SKM-1 (cell line): ENCODE data around the gene SSBP3.
"Not testable (repeated sequence)": the region's sequence is repeated elsewhere in the genome, so short reads cannot be mapped to it uniquely, and the experiment has no call there.

Source experiments
- DNase-seq: peaks from one replicate; lab custom pipeline; 2025; ENCODE audit not compliant: unreplicated experiment; lab: John Stamatoyannopoulos, UW

Gene SSBP3

DNA sequence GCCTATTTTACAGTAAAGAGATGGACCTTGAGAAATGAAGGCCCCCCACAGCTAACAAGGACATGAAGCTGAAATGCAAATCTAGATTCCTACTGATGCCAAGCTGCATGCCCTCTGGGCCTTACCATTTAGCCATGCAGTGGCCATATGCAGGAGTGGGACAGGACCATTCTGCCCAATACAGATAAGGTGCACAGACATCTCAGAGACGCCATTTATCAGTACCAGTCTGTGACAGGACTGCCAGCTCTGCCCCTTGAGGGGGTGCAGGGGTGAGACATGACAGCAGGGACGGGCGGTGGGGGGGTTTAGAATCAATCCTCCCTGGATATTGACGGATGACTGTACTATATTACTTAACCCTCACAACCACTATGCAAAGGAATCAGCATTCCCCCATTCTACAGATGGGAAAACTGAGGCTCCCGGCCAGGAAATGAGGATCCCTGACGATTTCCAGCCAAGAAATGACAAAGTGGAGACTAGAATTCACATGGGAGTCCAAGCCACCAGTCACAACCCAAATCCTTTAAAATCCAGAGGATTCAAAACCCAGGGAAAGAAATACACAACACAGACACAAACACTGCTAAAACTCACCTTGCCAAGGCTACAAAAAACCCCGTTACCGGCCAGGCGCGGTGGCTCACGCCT, 10.8 kb downstream of the SSBP3 start:
- no peak for DNase-seq

DNA sequence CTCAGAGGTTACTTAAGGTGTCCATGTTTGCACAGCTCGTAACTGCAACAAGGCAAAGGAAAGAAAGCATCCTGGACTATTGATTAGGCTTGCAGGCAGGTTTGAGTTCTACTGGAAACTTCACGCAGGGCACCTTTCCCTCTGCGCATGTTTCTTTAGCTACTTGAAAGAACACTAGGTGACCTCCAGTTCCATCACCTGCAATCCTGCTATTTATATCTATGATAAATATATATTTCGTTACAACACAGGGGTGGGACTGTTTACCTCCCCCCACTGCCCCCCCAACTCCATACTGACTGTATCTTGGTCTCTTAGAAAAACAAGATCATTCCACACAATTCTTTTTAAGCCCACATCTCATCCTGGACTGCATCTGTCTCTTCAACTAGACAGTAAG, 12.1 kb downstream of the SSBP3 start:
- DNase-seq = no peak

DNA sequence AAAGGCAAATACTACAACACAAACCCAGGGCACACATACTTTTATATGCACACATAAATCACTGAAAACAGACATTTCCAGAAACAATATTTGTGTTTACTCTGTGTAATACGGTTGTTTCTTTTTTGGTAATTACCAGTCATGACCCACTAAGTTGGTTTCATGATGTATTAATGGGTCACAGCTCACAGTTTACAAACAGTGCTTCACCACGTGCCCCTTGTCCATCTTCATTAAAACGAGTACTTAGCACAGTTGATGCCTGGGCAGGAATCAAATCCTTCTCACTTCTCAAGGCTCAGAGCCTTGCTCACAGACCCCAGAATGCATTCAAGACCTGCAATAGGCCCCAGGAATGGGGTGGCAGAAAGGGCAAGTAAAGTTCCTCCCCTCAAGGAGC, 13.8 kb downstream of the SSBP3 start:
- DNase-seq = no peak

DNA sequence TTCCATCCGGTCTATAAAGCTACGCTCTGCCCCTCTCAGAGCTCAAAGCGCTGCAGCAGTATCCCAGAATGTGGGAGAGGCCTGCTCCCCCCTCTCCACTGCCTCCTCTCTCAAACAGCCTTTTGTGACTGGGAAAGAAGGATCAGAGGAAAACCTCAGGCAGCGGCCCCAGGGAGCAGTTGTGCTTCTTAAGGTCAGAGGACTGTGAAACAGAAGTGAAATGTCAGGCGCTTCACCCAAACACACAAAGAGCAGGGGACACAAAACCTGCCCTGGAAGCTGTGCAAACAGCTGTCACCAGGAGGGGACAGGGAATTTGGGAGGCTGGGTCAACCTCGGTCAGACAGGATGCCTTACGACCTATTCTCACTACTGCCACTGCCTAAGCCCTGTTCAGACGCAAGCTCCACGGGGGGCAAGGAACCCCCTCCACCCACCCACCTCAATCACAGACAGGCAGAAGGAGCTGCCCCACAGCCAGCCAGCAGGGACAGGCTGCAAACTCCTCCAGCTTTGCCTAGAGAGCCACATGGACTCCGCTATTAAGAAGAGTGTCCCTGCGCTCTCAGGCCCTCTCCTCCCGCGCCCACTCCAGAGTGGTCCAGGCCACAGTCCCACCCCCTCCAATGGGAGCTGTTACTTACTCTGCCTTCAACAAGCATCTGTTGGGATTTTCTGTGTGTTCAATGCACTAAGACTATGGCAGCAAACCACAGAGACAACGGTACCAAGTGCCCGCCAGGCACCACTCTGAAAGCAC, 14.6 kb downstream of the SSBP3 start:
- DNase-seq = no peak

DNA sequence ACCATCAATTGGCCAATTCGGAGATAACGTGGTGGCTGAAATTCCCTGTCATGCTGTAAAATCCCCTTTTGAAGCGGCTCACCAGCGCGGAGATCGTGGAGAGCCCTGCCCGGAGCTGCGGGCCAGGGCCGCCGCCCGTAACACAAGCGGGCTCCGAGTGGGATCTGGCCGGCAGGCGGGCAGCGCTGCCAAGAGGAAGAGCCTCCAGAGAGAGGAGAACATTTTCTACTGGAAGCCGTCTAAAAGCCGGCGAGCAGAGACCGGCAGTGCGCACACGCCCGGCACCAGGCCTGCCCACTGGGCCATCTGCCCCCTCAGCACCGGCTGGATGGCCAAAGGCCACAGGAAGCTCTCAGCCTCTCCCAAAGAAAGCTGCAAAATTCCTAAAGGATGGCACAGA, 15.5 kb downstream of the SSBP3 start:
- DNase-seq = no peak

DNA sequence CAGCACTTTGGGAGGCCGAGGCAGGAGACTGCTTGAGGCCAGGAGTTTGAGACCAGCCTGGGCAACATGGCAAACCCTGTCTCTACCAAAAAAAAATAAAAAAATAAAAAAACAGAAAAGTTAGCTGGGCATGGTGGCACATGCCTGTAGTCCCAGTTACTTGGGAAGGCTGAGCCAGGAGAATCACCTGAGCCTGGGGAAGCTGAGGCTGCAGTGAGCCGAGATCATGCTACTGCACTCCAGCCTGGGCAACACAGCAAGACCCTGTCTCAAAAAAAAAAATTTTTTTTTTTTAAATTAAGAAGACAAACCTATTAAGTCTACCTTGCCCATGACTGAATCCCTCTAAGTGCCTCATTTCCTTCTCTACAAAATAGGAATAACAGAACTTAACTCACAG, 16.6 kb downstream of the SSBP3 start:
- DNase-seq = not testable (repeated sequence)

DNA sequence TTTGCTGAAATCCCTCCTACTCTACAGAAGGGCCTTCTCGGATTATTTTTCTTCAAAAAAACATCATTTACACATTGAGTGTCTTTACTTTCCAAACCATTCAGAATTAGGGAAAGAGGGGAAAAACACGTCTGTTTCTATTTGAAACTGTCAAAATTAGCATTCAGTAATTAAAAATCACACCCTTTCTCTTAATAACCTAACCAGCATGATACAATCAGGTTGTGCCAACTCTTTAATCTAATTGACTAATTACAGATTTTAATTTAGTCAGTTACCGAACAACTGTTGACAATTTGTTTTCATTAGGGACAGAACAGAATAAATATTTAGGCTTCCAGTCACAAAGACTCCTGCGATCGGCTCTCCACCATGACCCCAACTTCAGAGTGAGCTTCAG, 18.8 kb downstream of the SSBP3 start:
- DNase-seq = no peak

DNA sequence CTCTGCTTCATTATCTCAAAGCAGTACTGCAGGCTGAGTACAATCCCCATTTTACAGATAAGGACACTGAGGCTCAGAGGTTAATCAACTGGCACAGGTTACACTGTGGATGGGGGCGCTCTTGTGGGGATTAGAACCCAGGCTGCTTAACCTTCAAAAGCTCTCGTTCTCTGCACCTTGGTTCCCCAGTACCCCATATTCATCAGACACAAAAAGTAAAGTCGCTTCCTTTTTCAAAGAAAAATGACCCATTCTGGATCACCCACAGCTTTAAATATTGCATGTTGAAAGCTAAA, 20.5 kb downstream of the SSBP3 start:
- DNase-seq = no peak

DNA sequence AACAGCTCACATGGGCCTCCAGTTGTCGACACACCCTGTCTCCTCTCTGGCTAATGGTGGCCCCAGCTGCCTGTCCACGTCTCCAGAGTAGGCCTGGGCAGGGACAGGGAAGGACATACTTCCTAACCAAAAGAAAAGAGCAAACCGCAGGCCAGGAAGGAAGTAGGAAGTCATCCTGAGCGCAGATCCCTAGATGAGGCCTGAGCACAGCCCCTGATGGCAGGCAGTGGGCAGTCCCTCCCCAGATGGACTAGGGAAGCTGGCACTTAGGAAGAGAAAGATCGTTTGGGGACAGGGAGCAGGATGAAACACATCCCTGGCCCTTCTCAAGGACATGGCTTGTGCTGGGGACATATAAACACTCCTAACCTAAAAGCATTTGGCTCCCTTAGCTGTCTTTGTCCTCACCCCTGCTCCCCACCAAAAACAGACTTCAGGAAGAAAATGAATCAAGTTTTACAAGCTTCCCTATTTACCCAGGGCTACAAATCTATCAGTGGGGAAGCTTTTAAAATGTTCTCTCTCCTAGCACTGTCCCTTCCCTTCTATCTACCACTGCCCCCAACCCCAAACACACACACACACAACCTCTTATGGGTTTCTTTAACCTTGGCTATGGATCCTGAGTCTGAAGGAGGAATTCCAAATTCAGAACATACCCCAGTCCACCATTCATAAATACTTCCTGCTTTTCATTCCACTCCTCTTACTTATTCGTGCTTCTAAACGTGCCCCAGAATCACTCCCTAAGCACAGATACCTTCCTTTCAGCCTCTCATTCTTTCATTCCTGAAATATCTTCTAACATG, 21.1 kb downstream of the SSBP3 start:
- no peak for DNase-seq

DNA sequence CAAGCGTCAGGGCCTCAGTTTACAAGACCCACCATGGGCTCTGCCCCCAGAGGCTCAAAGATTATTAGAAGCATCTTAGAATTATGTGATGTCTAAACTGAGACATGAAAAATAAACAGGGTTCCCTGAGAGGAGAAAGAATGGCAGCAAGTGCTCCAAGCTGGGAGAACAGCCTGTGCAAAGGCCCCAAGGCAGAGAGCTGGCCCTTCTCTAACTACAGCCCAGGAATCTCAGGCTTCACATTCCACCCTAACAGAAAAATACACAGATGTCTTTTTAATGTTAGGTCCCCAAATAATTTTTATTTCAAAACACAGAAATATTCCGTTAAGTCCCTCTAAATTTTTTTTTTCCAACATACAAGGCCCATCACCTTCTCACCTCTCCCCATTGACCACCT, 21.7 kb downstream of the SSBP3 start:
- no peak for DNase-seq

DNA sequence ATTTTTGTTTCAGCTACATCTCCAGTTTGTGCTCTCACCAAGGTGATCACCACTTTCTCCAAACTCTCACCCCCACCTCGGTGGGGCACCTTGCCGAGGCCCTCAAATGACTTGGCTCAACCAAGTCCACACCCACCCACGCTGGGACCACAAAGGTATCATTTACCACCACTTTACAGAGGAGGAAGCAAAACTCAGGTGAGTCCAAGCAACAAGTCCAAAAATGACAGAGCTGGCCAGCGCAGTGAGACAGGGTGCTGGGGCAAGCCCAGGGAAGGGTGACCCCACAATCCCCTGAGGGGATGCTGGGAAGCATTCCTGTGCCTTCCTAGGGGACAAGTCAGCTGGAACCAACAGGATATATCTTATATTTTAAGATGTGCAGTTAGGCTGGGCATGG, 24.7 kb downstream of the SSBP3 start:
- no peak for DNase-seq

DNA sequence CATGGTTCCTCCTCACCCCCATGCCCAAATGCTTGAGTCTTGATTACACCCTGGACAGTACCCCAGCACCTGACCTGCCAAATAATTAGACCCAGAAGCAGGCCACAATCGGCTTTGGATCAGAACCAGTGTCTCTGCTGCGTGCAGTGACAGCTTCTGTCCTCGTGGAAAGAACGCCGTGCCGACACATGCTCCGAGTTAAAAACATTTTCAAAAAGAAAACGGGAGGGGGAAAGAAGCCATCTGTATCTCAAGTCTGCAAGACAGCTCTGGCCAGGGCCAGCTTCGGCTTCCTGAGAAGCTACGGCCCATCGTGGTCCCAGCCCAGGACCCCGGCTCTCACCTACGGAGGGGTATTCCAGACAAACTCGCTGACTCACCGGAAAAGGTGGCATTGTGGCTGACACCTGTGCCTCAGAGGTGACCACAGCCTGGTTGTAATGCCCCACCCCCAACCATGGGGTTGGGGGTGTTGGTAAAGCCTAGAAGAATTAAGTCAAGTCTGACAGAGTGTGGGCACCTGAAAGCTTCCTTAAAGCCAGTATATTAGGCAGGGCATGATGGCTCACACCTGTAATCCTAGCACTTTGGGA, 25.8 kb downstream of the SSBP3 start:
- DNase-seq = no peak

DNA sequence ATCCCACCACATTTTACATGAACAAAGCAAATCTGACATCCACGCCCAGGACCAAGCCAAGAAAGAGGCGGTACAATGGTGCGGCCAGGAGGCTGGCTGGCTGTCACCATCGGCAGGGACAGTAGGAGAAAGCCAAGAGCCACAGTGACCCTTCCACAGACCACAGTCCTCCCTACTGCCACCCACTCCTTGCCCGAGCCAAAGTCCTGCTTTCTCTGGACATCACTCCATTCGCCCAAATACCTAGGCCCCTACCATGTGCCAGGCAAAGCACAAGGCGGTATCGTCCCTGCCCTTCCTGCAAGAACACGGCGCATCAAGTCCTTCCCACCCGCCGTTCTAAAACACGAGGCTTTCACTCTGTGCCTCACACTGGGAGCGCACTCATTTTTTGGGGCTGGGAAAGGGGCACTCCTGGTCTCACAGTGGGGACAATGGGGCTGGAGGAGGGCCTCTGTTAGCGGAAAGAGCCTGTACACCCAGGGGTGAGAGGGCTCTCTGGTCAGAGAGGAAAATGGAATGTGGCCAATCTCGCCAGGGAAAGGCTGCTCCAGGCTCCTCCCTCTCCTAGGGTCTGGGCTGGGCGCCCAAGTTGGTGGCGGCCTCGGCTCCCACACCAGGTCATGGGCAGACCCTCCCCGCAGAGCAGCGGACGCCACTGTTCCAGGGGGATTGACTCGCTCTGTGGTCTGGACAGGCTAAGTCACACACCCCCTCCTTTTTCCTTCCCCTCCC, 26.5 kb downstream of the SSBP3 start:
- no peak for DNase-seq

DNA sequence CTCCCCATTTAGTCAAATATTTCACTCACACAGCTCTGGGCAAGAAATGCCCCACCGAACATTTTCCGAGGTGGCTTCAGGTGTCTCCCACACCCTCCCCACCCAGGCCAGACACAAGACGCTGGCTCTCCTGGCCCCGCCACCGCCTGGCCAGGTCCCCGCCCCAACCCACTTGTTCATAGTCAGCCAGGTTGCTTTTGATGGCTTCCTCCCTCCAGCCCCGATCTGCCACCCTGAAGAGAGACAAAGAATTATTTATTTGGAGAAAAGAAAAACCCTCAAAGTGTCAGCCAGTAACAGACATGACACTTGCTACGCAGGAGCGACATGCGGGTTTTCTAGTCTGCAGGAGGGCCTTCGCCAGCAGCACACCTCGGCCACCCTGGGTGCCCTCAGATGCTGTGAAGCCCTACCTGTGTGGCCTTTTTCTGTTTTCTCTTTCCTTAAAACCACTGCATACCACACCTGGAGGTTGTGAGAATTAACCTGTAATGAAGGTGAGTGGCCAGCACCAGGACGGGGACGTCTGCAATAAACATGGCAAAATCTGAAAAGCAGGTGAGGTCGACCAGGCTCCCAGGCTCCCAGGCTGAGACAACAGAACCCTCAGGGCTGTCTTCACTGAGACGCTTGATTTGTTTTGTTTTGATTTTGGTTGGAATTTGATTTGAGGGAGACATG, 27.2 kb downstream of the SSBP3 start:
- no peak for DNase-seq

DNA sequence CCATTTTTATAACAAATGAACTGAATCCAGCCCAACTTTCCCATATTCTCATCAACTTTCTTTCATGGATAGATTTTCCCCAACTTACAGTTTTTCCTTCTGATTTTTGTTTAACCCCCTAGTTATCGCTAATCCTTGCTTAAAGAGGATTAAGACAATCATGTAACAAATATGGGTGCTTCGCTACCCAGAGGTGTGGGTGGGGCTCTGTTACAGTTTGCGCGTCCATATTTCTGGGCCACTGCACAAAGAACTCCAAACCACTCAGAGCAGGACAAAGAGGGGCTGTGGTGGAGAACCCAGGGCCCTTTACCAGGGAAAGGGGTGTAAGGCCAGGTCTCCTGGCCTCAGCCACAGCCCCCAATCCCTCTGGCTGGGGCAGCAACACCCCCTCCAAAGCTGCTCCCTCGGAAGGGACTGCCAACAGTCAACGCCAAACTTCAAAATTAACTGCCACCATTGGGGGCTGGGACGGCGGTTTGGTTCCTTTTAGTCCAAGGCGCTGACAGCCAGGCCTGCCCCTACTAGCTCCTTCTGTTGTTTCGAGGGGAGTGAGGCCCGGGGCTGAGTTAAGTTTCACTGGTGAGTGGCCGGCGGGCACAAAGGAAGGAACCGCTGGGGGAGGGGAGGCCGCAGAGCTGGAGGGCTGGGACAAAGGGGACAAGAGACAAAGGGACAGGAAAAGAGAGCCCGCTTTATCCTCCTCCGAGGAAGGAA, 27.9 kb downstream of the SSBP3 start:
- no peak for DNase-seq

DNA sequence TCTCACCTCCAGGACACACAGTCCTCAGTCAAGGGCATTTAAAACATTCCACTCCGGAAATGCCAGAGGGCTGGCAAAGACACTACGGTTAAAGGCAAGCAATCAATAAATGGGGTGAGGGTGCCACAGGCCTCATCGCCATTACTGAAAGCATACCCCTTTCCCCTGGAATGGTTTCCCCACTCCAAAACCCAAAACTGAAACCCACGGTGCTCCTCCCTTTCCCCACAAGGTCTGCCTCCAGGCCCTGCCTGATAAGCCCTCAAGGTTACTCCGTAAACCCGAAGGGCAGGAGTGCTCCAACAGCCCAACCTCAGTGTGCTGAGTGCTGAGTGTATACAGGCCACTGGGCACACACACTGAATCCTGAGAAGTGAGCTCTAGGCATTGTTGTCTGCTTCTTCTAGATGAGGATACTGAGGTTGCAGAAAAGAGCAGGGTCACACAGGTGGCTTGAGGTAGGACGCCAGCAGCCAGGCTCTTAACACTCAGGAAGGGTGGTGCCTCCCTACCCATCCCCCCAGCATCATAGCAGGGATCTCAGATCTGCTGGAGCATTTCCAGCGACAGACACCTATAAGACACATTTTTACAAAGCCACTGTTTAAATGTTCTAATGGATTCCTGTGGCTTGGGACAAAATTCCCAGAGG, 29.0 kb downstream of the SSBP3 start:
- no peak for DNase-seq

DNA sequence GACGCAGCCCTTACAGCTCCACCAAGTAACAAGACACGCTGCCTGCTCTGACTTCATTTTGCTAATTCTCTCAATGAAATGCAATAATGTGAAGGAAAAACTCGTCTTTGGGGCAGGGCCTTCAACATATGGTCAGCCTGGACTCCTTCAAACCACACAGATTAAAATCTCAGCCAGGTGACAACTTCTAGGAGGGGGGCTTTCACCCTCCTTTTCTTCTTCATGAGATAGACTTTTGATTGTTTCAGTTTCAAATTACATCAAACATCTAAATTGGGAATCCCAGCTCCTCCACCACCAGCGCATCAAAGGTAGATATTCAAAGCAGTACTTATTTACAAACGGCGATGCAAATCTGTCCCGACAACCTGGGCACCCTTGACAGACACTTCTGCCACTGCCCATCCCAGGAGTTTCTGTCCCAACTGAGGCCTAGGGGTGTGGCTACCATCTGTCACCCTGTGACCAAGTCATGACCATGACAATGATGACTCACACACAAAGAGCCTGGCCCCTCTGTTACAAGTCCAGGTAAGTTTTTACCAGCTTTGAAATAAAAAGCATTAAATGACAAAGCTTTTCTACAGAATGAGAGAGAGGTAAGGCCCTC, 29.7 kb downstream of the SSBP3 start:
- DNase-seq = no peak

DNA sequence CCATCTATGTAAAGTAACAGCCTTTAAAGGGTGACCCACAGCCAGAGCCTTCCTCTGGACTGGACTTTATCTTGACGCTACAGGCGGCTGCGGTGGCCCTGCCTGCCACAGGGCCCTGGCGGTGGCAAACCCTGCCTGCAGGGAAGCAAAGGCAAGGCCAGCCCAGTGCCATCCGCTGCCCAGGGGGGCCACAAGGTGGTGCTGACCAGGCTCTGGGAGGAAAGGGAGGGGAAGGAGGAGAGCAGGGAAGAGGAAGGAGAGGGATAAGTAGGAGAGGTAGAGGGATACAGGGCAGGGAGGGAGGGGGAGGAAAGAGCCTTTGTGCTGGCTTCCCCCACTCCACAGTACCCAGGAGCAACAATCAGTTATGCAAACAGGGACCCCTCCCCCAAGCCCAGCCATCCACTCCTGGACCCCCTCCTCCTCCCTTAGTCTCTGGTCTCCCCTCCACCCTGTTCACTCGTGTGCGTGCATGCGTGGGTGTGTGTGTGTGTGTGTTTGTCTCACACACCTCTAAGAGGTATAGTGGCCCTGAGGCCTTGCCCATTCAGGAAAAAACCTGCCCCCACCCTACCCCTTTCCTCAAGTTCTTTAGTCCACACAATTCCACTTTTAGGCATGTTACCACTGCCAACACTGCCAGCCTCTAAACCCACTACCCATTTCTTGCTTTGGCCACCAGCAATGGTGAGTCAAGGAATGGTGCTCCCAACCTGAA, 30.3 kb downstream of the SSBP3 start:
- no peak for DNase-seq
